H1 (cell line): ENCODE results near the gene CAPN2. TPM values are rescaled to one million over a fixed set of nuclear protein-coding genes. Genes with fewer than 3 reads are reported as not detected.

Experiments used
- CTCF ChIA-PET: fragments of 300-600 bp; sonication (Branson Sonifier 250); formaldehyde crosslinking; loops from one replicate; lab custom pipeline; 2021; ENCODE audit not compliant: partially characterized antibody; lab: Charles Lee
- POLR2A ChIA-PET: fragments of 300-600 bp; sonication (Branson Sonifier 250); formaldehyde crosslinking; loops from one replicate; lab custom pipeline; 2021; ENCODE audit warnings: inconsistent platforms; ENCODE audit not compliant: partially characterized antibody; lab: Charles Lee
- DNase-seq, 2 experiments: peaks; one replicate each; pipeline versions ENCODE4 v3.0.0 to v3.0.0-alpha.2; 2010 to 2022; ENCODE audit warnings: low spot score in 2 of 2, low read depth in 1 of 2, mixed read lengths in 1 of 2
- FAIRE-seq: peaks from 2 replicates; lab custom pipeline; 2011; peaks lifted over from hg19 to GRCh38; lab: Jason Lieb, UNC
- H2AFZ ChIP-seq: 2 replicates; pipeline ENCODE4 v1.8.1; 2012; ENCODE audit warnings: low read length, inconsistent platforms
- H2AK5ac ChIP-seq: 2 replicates; pipeline ENCODE4 v1.6.1; 2013; ENCODE audit warnings: low read depth, low read length
- H2BK120ac ChIP-seq: replicated peaks from 2 replicates; pipeline ENCODE3; 2013; ENCODE audit warnings: low read depth, low read length, inconsistent platforms
- H2BK12ac ChIP-seq: 2 replicates; pipeline ENCODE4 v1.6.1; 2013; ENCODE audit warnings: low read depth, low read length
- H2BK15ac ChIP-seq: 2 replicates; pipeline ENCODE4 v1.6.1; 2013; ENCODE audit warnings: low read length
- H2BK20ac ChIP-seq: 2 replicates; pipeline ENCODE4 v1.6.1; 2013; ENCODE audit warnings: low read length
- H2BK5ac ChIP-seq: 2 replicates; pipeline ENCODE4 v1.6.1; 2013; ENCODE audit warnings: low read depth, low read length
- H3K14ac ChIP-seq: 2 replicates; pipeline ENCODE4 v1.6.1; 2013; ENCODE audit warnings: inconsistent platforms; ENCODE audit not compliant: insufficient read length
- H3K18ac ChIP-seq: 2 replicates; pipeline ENCODE4 v1.6.1; 2013; ENCODE audit warnings: low read length; ENCODE audit errors: extremely low read depth
- H3K23ac ChIP-seq: 2 replicates; pipeline ENCODE4 v1.6.1; 2013; ENCODE audit warnings: inconsistent platforms; ENCODE audit not compliant: insufficient read length
- H3K23me2 ChIP-seq: 2 replicates; pipeline ENCODE4 v1.6.1; 2013; ENCODE audit warnings: low read depth, low read length
- H3K27ac ChIP-seq: 2 replicates; pipeline ENCODE4 v1.6.1; 2011; ENCODE audit warnings: low read depth, low read length, inconsistent platforms
- H3K27me3 ChIP-seq, 4 experiments: replicated peaks in 1 of 4; 1 replicate in 1 of 4; 2 replicates in 3 of 4; pipeline versions ENCODE4 v1.6.1 to v1.8.1; 2011 to 2013; ENCODE audit warnings: low read length in 3 of 4, mild to moderate bottlenecking in 3 of 4, inconsistent platforms in 2 of 4, mixed read lengths in 2 of 4, moderate library complexity in 1 of 4; ENCODE audit not compliant: control insufficient read depth in 3 of 4, insufficient read depth in 3 of 4; ENCODE audit errors: extremely low read depth in 1 of 4
- H3K36me3 ChIP-seq, 4 experiments: 2 replicates each; pipeline versions ENCODE4 v1.6.1 to v1.8.1; 2011 to 2013; ENCODE audit warnings: mild to moderate bottlenecking in 4 of 4, low read length in 3 of 4, moderate library complexity in 2 of 4, control low read depth in 1 of 4, inconsistent platforms in 1 of 4; ENCODE audit not compliant: insufficient read depth in 4 of 4, control insufficient read depth in 2 of 4
- H3K4ac ChIP-seq: replicated peaks from 2 replicates; pipeline ENCODE3; 2013; ENCODE audit warnings: low read length, low read depth, mixed read lengths, inconsistent platforms; ENCODE audit not compliant: insufficient read length
- H3K4me1 ChIP-seq, 4 experiments: replicated peaks in 1 of 4; 1 replicate in 1 of 4; 2 replicates in 3 of 4; pipeline versions ENCODE4 v1.6.1 to v1.8.1; 2011 to 2013; ENCODE audit warnings: low read length in 3 of 4, inconsistent platforms in 2 of 4, mixed read lengths in 1 of 4; ENCODE audit not compliant: insufficient read depth in 4 of 4, control insufficient read depth in 3 of 4
- H3K4me2 ChIP-seq, 2 experiments: 2 replicates each; pipeline versions ENCODE4 v1.6.1 to v1.8.1; 2011 to 2013; ENCODE audit warnings: low read depth in 2 of 2, low read length in 2 of 2, control low read depth in 1 of 2, inconsistent platforms in 1 of 2, mild to moderate bottlenecking in 1 of 2; ENCODE audit not compliant: insufficient read depth in 1 of 2
- H3K4me3 ChIP-seq, 4 experiments: fragments of 200-600, 300-600 bp in 1 of 4; sonication (generic), shearing (Covaris generic), sonication (Bioruptor Twin) in 1 of 4; 2 replicates each; pipeline versions ENCODE4 v1.5.1 to v1.8.1; 2011 to 2016; ENCODE audit warnings: low read length in 4 of 4, low read depth in 3 of 4, control low read depth in 2 of 4, inconsistent platforms in 2 of 4, mild to moderate bottlenecking in 2 of 4, mixed read lengths in 1 of 4, moderate library complexity in 1 of 4; ENCODE audit not compliant: insufficient read depth in 2 of 4; ENCODE audit errors: extremely low read depth in 1 of 4
- H3K56ac ChIP-seq: replicated peaks from 2 replicates; pipeline ENCODE3; 2013; ENCODE audit warnings: low read depth, mild to moderate bottlenecking, mixed read lengths, low read length, inconsistent platforms; ENCODE audit not compliant: insufficient read length
- H3K79me1 ChIP-seq: 2 replicates; pipeline ENCODE4 v1.6.1; 2013; ENCODE audit warnings: low read depth, low read length, control low read depth
- H3K79me2 ChIP-seq, 2 experiments: 2 replicates each; pipeline versions ENCODE4 v1.6.1 to v1.8.1; 2012 to 2013; ENCODE audit warnings: low read length in 2 of 2, mild to moderate bottlenecking in 2 of 2, inconsistent platforms in 1 of 2; ENCODE audit not compliant: insufficient read depth in 2 of 2, control insufficient read depth in 1 of 2
- H3K9ac ChIP-seq, 4 experiments: replicated peaks in 1 of 4; 1 replicate in 1 of 4; 2 replicates in 3 of 4; pipeline versions ENCODE4 v1.6.1 to v1.8.1; 2011 to 2013; ENCODE audit warnings: low read depth in 3 of 4, low read length in 3 of 4, control low read depth in 2 of 4, mild to moderate bottlenecking in 2 of 4, moderate library complexity in 2 of 4, inconsistent platforms in 1 of 4; ENCODE audit errors: extremely low read depth in 1 of 4
- H3K9me3 ChIP-seq, 2 experiments: 2 replicates each; pipeline versions ENCODE4 v1.6.1 to v1.8.1; 2012 to 2013; ENCODE audit warnings: mild to moderate bottlenecking in 2 of 2, moderate library complexity in 2 of 2, control low read depth in 1 of 2, inconsistent platforms in 1 of 2, low read depth in 1 of 2, low read length in 1 of 2, mixed read lengths in 1 of 2; ENCODE audit not compliant: insufficient read depth in 2 of 2
- H4K20me1 ChIP-seq, 2 experiments: replicated peaks in 1 of 2; 2 replicates each; pipeline versions ENCODE3 to v1.8.1; 2011 to 2013; ENCODE audit warnings: inconsistent platforms in 2 of 2, low read length in 2 of 2, mild to moderate bottlenecking in 1 of 2; ENCODE audit not compliant: insufficient read depth in 2 of 2, control insufficient read depth in 1 of 2
- H4K5ac ChIP-seq: 2 replicates; pipeline ENCODE4 v1.6.1; 2013; ENCODE audit warnings: low read length, low read depth, mixed read lengths, inconsistent platforms; ENCODE audit not compliant: insufficient read length
- H4K8ac ChIP-seq: 2 replicates; pipeline ENCODE4 v1.8.0; 2013; ENCODE audit warnings: mild to moderate bottlenecking, moderate library complexity, low read length, inconsistent platforms; ENCODE audit not compliant: insufficient read depth; ENCODE audit errors: extremely low read depth
- H4K91ac ChIP-seq: replicated peaks from 2 replicates; pipeline ENCODE3; 2013; ENCODE audit warnings: low read length, mixed read lengths, inconsistent platforms; ENCODE audit not compliant: insufficient read length
- HDAC6 ChIP-seq: IDR thresholded peaks from one replicate; pipeline ENCODE4 v1.7.1; 2012; ENCODE audit warnings: low read depth, mild to moderate bottlenecking, inconsistent platforms, low read length, moderate library complexity
- KDM4A ChIP-seq: IDR thresholded peaks from one replicate; pipeline ENCODE4 v1.7.1; 2012; ENCODE audit warnings: low read depth, mild to moderate bottlenecking, moderate library complexity, low read length, inconsistent platforms; ENCODE audit not compliant: severe bottlenecking
- NANOG ChIP-seq: IDR thresholded peaks from 2 replicates; pipeline ENCODE4 v1.6.1; 2011; ENCODE audit warnings: low read length, low read depth, mild to moderate bottlenecking, inconsistent platforms; ENCODE audit not compliant: insufficient read depth, poor library complexity, severe bottlenecking
- TAF1 ChIP-seq: IDR thresholded peaks from 2 replicates; pipeline ENCODE4 v1.6.1; 2011; ENCODE audit warnings: mild to moderate bottlenecking, low read depth, low read length
- WGBS, 2 experiments: shearing (Covaris generic) in 1 of 2; methylation state at CpG; one replicate each; pipeline versions ENCODE4 v1.1.6 to v1.1.7; 2013 to 2015; ENCODE audit warnings: low lambda C conversion rate in 2 of 2, mixed read lengths in 2 of 2, inconsistent platforms in 1 of 2, low coverage in 1 of 2, missing lambda C conversion rate in 1 of 2; ENCODE audit not compliant: insufficient replicate concordance in 2 of 2, insufficient coverage in 1 of 2, insufficient read length in 1 of 2; ENCODE audit errors: extremely low coverage in 1 of 2, missing lambda C conversion rate in 1 of 2; 5-methylcytosine and 5-hydroxymethylcytosine counted together
- polyA plus RNA-seq, 7 experiments: library from polyadenylated mRNA; depleted of rRNA in 3 of 7; stranded (reverse) in 5 of 7; unstranded in 2 of 7; fragments of >200 nt in 5 of 7; fragments of 200-250 nt in 2 of 7; gene quantifications; 1 replicate in 5 of 7; 2 replicates in 1 of 7; 4 replicates in 1 of 7; pipeline versions ENCODE4 v1.2.1 to v1.2.3, GENCODE V29; 2011 to 2013; ENCODE audit warnings: missing spikeins in 2 of 7, mixed read lengths in 2 of 7
- total RNA-seq: library from RNA; stranded (reverse); fragmentation: NEBNext Ultra II Directional; extraction: Animal tissue kit (Norgen Biotek cat#: 25700); gene quantifications from 2 replicates; pipeline ENCODE4 v1.2.1, GENCODE V29; 2021
- TF ChIP-seq, protein P1 (sequence below), 3 experiments: IDR thresholded peaks; 1 replicate in 2 of 3; 2 replicates in 1 of 3; pipeline versions ENCODE4 v1.5.1 to v1.6.1; 2011; ENCODE audit warnings: low read length in 3 of 3, mild to moderate bottlenecking in 3 of 3, inconsistent platforms in 2 of 3, low read depth in 1 of 3, moderate library complexity in 1 of 3; ENCODE audit not compliant: insufficient read depth in 1 of 3; ENCODE audit errors: control extremely low read depth in 1 of 3

CAPN2 gene
- total and polyA plus RNA-seq, 2 of the 8 experiments (the other 6 are each of a cell fraction or from before 2014, with no cell fraction given), result 9.2 to 10.3 TPM

DNA sequence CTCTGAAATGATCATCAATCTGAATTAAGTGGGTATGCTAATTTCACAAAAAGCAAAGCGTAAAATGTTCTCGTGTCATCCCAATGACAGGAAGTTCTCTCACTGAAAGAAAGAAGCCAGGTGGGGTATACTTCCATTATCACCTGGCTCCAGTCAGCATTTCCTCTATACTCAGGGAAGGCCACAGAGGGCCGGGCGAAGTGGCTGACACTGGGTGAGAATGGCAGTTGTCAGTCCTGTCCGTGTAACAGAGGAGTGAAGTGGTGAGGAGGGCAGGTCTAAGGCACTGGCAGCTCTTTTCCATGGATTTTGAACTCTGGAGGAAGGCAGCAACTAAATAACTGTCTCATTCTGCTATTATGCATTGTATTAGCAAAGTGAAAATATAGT is 60.4 kb downstream of the CAPN2 start:
- Histone ChIP-seq H2BK120ac (no peak overlapping the region), H3K27ac (no peak overlapping the region), H4K5ac (no peak overlapping the region), H3K18ac (no peak overlapping the region), H3K4me3 (no peak overlapping the region), H2BK5ac (no peak overlapping the region), H2BK12ac (no peak overlapping the region), H2BK20ac (no peak overlapping the region), H3K36me3 (peaks cover 5 to 28% (median 20%) of the 10 kb centered on the region in 4 experiments), H2AFZ (no peak overlapping the region), H3K79me2 (no peaks in the 10 kb centered on the region), H2BK15ac (no peak overlapping the region), H3K9me3 (no peaks in the 10 kb centered on the region), H4K91ac (no peak overlapping the region), H4K20me1 (no peaks in the 10 kb centered on the region), H3K9ac (no peak overlapping the region), H3K23ac (no peak overlapping the region), H3K27me3 (no peaks in the 10 kb centered on the region), H3K14ac (no peak overlapping the region), H3K4ac (no peak overlapping the region), H2AK5ac (no peak overlapping the region), H3K4me1 (peaks cover 0 to 5% (median 2%) of the 10 kb centered on the region in 4 experiments; a peak in 2 of 7 replicates), H3K4me2 (no peak overlapping the region), H4K8ac (no peak overlapping the region), H3K23me2 (no peaks in the 10 kb centered on the region), H3K79me1 (no peaks in the 10 kb centered on the region), H3K56ac (no peak overlapping the region)
- TF ChIP-seq TAF1 (no peak), HDAC6 (no peak), KDM4A (no peak), NANOG (no peak)
- TF ChIP-seq, protein P1, sequence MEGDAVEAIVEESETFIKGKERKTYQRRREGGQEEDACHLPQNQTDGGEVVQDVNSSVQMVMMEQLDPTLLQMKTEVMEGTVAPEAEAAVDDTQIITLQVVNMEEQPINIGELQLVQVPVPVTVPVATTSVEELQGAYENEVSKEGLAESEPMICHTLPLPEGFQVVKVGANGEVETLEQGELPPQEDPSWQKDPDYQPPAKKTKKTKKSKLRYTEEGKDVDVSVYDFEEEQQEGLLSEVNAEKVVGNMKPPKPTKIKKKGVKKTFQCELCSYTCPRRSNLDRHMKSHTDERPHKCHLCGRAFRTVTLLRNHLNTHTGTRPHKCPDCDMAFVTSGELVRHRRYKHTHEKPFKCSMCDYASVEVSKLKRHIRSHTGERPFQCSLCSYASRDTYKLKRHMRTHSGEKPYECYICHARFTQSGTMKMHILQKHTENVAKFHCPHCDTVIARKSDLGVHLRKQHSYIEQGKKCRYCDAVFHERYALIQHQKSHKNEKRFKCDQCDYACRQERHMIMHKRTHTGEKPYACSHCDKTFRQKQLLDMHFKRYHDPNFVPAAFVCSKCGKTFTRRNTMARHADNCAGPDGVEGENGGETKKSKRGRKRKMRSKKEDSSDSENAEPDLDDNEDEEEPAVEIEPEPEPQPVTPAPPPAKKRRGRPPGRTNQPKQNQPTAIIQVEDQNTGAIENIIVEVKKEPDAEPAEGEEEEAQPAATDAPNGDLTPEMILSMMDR (IDR thresholded peaks at IDR 0.05; ENCODE audit: control extremely low read depth in 1 of 3, insufficient read depth in 1 of 3, low read depth in 1 of 3, low read length in 3 of 3), result no peak
- 83% methylated on average over 5 of the region's 5 CpGs; no CpG with 5 or more reads in 1 of the 2 experiments for WGBS, 2 experiments
- POLR2A ChIA-PET, result interaction anchor here (2.1 kb wide), 1 partner anchor 12 kb away, joined by 4 read pairs; no protein-coding TSS in a partner anchor
- DNase-seq (no peak), FAIRE-seq (no peak)
- CTCF ChIA-PET, result interaction anchor here (0.7 to 3.8 kb wide), 5 partner anchors 8 to 278 kb away, joined by 3 to 13 read pairs (median 4); no protein-coding TSS in a partner anchor
